Karpas-422 (cell line): ENCODE measurements around the gene THOP1. TPM values are rescaled to one million over a fixed set of nuclear protein-coding genes. Genes with fewer than 3 reads are reported as not detected.

Experiments
- DNase-seq: peaks from one replicate; pipeline ENCODE4 v3.0.0-alpha.2; 2015
- H2AFZ ChIP-seq: fragments of 200-600 bp; sonication (generic); 2 replicates; pipeline ENCODE4 v1.6.1; 2014; ENCODE audit warnings: antibody characterized with exemption, low read length, mixed read lengths
- H3K27ac ChIP-seq: fragments of 200-600 bp; sonication (generic); 2 replicates; pipeline ENCODE4 v1.5.1; 2014; ENCODE audit warnings: mild to moderate bottlenecking, low read length, moderate library complexity
- H3K27me3 ChIP-seq: fragments of 200-600 bp; sonication (generic); 2 replicates; pipeline ENCODE4 v1.6.1; 2014; ENCODE audit warnings: low read length, mixed read lengths
- H3K36me3 ChIP-seq: fragments of 200-600 bp; sonication (generic); 2 replicates; pipeline ENCODE4 v1.6.1; 2014; ENCODE audit warnings: low read length, mixed read lengths; ENCODE audit not compliant: insufficient read depth
- H3K4me1 ChIP-seq: fragments of 200-600 bp; sonication (generic); 2 replicates; pipeline ENCODE4 v1.6.1; 2014; ENCODE audit warnings: mild to moderate bottlenecking, low read length, mixed read lengths
- H3K4me2 ChIP-seq: fragments of 200-600 bp; sonication (generic); 2 replicates; pipeline ENCODE4 v1.6.1; 2014; ENCODE audit warnings: low read length, low read depth, mild to moderate bottlenecking; ENCODE audit not compliant: poor library complexity, severe bottlenecking
- H3K4me3 ChIP-seq: fragments of 200-600 bp; sonication (generic); 2 replicates; pipeline ENCODE4 v1.5.1; 2014; ENCODE audit warnings: mild to moderate bottlenecking, antibody characterized with exemption, low read length, mixed read lengths
- H3K79me2 ChIP-seq: fragments of 200-600 bp; sonication (generic); 2 replicates; pipeline ENCODE4 v1.6.1; 2014; ENCODE audit warnings: mild to moderate bottlenecking, low read length, mixed read lengths
- H3K9ac ChIP-seq: fragments of 200-600 bp; sonication (generic); 2 replicates; pipeline ENCODE4 v1.6.0; 2014; ENCODE audit warnings: low read length
- H3K9me2 ChIP-seq: fragments of 200-600 bp; sonication (generic), shearing (Covaris generic); replicated peaks from 2 replicates; pipeline ENCODE4 v1.6.0; 2014; ENCODE audit warnings: mild to moderate bottlenecking, low read length, moderate library complexity; ENCODE audit not compliant: insufficient read depth
- H3K9me3 ChIP-seq: fragments of 300-700, 200-600 bp; sonication (generic); 2 replicates; pipeline ENCODE4 v1.6.1; 2014; ENCODE audit warnings: low read length, mixed read lengths
- H4K20me1 ChIP-seq: fragments of 200-600 bp; sonication (generic); 2 replicates; pipeline ENCODE4 v1.6.1; 2014; ENCODE audit warnings: mild to moderate bottlenecking, antibody characterized with exemption, low read length, low read depth; ENCODE audit not compliant: insufficient read depth
- total RNA-seq: library from RNA; depleted of rRNA; stranded (reverse); fragments of >200 nt; shearing (Covaris generic); gene quantifications from 2 replicates; pipeline ENCODE4 v1.2.3, GENCODE V29; 2014; ENCODE audit warnings: low replicate concordance; rRNA removed

Gene THOP1
- total RNA-seq: 57.0 and 148 TPM in 2 replicates

- Histone ChIP-seq H3K4me2 (peak within 1 kb of the TSS; percentile 83), H3K4me3 (peak within 1 kb of the TSS; percentile 98), H3K27ac (peak within 1 kb of the TSS; percentile 95), H3K27me3 (no peaks in the 10 kb centered on the region), H3K79me2 (peaks cover 74% of the 10 kb centered on the region), H2AFZ (no peak within 1 kb of the TSS), H3K9ac (peak within 1 kb of the TSS; percentile 98), H3K9me3 (no peaks in the 10 kb centered on the region), H3K36me3 (peaks cover 18% of the 10 kb centered on the region; the same call in 1 of the 2 replicates), H4K20me1 (peaks cover 33% of the 10 kb centered on the region), H3K4me1 (peaks cover 79% of the 10 kb centered on the region), H3K9me2 (no peaks in the 10 kb centered on the region)
- DNase-seq: peak; percentile 100
Measured at GRCh38 chr19:2785244-2785997, at the start of gene THOP1. Gene THOP1 (plus strand): TSS chr19:2785503. CDS start chr19:2785663, 160 bp downstream.

GRCh38 chr19:2736550-2737190 is 48.6 kb upstream of the THOP1 start:
- Histone ChIP-seq H3K4me2 (no peak overlapping the region), H3K9me3 (no peaks in the 10 kb centered on the region), H3K9me2 (no peaks in the 10 kb centered on the region), H3K4me1 (peaks cover 5% of the 10 kb centered on the region), H3K27ac (no peak overlapping the region), H2AFZ (no peak overlapping the region), H3K4me3 (no peak overlapping the region), H3K79me2 (peaks cover 16% of the 10 kb centered on the region), H3K9ac (no peak overlapping the region), H3K27me3 (no peaks in the 10 kb centered on the region), H4K20me1 (peaks cover 7% of the 10 kb centered on the region; the same call in 1 of the 2 replicates), H3K36me3 (peaks cover 10% of the 10 kb centered on the region)
- DNase-seq: no peak

GRCh38 chr19:2739602-2740313 is 45.5 kb upstream of the THOP1 start, which contains the start of gene SLC39A3:
Gene SLC39A3 (minus strand): TSS chr19:2740017. CDS start chr19:2737257, 2,760 bp downstream.
- Histone ChIP-seq H3K4me3 (peak within 1 kb of the TSS; percentile 85), H3K9me3 (no peaks in the 10 kb centered on the region), H3K4me1 (peaks cover 10% of the 10 kb centered on the region), H3K27ac (no peak within 1 kb of the TSS), H4K20me1 (peaks cover 7% of the 10 kb centered on the region; the same call in 1 of the 2 replicates), H3K36me3 (peaks cover 10% of the 10 kb centered on the region), H3K9me2 (no peaks in the 10 kb centered on the region), H2AFZ (peak within 1 kb of the TSS; percentile 99), H3K9ac (peak within 1 kb of the TSS; percentile 77), H3K4me2 (peak within 1 kb of the TSS; percentile 68), H3K79me2 (peaks cover 16% of the 10 kb centered on the region), H3K27me3 (no peaks in the 10 kb centered on the region)
- DNase-seq: peak; percentile 99

GRCh38 chr19:2740314-2740656 is 45.0 kb upstream of the THOP1 start:
- Histone ChIP-seq H3K36me3 (peaks cover 10% of the 10 kb centered on the region), H2AFZ (peak overlapping the region; percentile 99), H3K9ac (0 out of 2 replicates have a peak overlapping the region, but pooled peaks have one; percentile 46), H4K20me1 (peaks cover 4% of the 10 kb centered on the region; the same call in 1 of the 2 replicates), H3K9me3 (no peaks in the 10 kb centered on the region), H3K4me3 (peak overlapping the region; percentile 55; the same call in 1 of the 2 replicates), H3K4me2 (peak overlapping the region; percentile 50), H3K4me1 (peaks cover 10% of the 10 kb centered on the region), H3K27me3 (no peaks in the 10 kb centered on the region), H3K79me2 (peaks cover 16% of the 10 kb centered on the region), H3K9me2 (no peaks in the 10 kb centered on the region), H3K27ac (no peak overlapping the region)
- no peak for DNase-seq

- Histone ChIP-seq H3K4me3 (no peak overlapping the region), H3K9ac (no peak overlapping the region), H3K9me2 (no peaks in the 10 kb centered on the region), H3K79me2 (peaks cover 11% of the 10 kb centered on the region), H4K20me1 (no peaks in the 10 kb centered on the region), H3K27me3 (no peaks in the 10 kb centered on the region), H3K36me3 (no peaks in the 10 kb centered on the region), H3K27ac (no peak overlapping the region), H3K4me1 (peaks cover 13% of the 10 kb centered on the region), H3K9me3 (no peaks in the 10 kb centered on the region), H3K4me2 (no peak overlapping the region), H2AFZ (no peak overlapping the region)
- DNase-seq: no peak
Measured at GRCh38 chr19:2743099-2743498, 42.2 kb upstream of the THOP1 start.

- Histone ChIP-seq H3K27me3 (no peaks in the 10 kb centered on the region), H3K36me3 (no peaks in the 10 kb centered on the region), H3K9me2 (no peaks in the 10 kb centered on the region), H3K4me3 (no peak overlapping the region), H4K20me1 (no peaks in the 10 kb centered on the region), H2AFZ (no peak overlapping the region), H3K4me2 (no peak overlapping the region), H3K9me3 (no peaks in the 10 kb centered on the region), H3K4me1 (peaks cover 14% of the 10 kb centered on the region), H3K27ac (no peak overlapping the region), H3K79me2 (peaks cover 5% of the 10 kb centered on the region), H3K9ac (no peak overlapping the region)
- DNase-seq: no peak
Measured at GRCh38 chr19:2744113-2744512, 41.2 kb upstream of the THOP1 start.

- Histone ChIP-seq H3K4me1 (peaks cover 12% of the 10 kb centered on the region), H3K4me2 (no peak overlapping the region), H3K9ac (no peak overlapping the region), H3K79me2 (no peaks in the 10 kb centered on the region), H3K36me3 (no peaks in the 10 kb centered on the region), H3K27ac (no peak overlapping the region), H3K4me3 (no peak overlapping the region), H3K9me2 (no peaks in the 10 kb centered on the region), H2AFZ (no peak overlapping the region), H4K20me1 (no peaks in the 10 kb centered on the region), H3K27me3 (no peaks in the 10 kb centered on the region), H3K9me3 (no peaks in the 10 kb centered on the region)
- no peak for DNase-seq
Measured at GRCh38 chr19:2747349-2747748, 38.0 kb upstream of the THOP1 start.
